IPS-NIHi7 (cell line): ENCODE data around the gene PCSK6.

Source experiments
- DNase-seq: peaks from one replicate; pipeline ENCODE4 v3.0.0; 2012; ENCODE audit warnings: mixed read lengths; ENCODE audit errors: extremely low spot score

PCSK6 gene

DNA sequence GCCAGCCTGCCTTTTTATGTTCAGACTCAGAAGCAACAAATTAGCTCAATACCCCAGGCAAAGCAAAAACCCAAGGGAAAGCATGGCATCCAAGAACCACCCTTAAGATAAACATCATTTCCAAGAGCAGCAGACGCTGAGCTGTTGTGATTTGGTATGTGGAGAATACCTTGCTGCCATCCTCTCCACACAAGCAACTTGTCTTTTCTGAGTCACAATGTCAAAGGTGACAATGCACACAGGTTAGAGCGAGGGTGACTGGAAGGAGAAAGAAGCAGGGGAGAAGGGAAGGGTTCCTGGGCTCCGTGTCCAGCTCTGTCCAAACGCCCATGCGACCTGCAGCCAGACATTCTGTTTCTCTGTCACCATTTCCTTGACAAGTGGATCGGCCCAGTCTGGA, 6.0 kb downstream of the PCSK6 start:
- no peak for DNase-seq

GRCh38 chr15:101482526-101483371, 6.8 kb downstream of the PCSK6 start:
- no peak for DNase-seq

DNA sequence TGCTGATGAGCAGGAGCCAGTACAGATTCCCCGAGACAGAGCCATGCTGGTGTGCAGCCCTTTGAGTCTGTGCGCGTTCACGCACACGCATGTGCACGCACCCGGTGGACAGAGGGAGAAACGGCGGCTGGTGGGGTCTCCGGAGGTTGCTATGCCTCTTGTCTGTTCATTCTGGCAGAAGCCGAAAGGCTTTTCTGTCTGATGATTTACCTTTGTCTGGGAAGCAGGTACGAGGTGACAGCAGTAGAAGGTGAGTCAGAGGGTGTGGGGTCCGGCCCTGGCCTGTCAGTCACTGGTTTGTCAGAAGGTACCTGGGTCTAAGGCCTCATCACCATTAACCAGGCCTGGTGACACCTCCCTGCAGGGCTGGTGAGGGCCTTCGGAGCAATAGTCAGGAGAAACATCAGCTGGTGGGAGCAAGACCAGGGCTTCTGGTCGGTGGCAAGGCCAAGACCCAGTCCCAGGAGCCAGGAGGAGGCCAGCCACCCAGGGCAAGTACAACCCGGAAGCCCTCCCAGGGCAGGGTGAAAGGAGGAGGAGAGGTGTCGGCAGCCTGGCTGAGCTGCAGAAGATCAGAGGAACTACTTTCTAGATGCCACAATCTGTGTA, 7.5 kb downstream of the PCSK6 start:
- DNase-seq: no peak

DNA sequence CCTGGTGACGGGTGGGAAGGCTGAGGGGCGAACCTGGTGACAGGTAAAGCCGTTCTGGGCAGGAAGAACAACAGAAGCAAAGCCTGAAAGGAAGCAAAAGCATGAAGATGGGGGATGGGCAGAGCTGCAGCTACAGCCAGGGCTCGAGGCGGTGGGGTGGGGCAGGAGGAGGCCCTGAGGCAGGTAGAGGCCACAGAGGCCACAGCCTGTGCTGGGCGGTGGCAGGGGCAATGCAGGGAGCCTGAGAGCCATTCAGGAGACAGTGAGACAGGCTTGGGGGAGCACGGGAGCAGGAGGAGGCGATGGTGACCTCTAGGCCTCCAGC, 8.2 kb downstream of the PCSK6 start:
- DNase-seq: no peak

- DNase-seq: no peak
Measured at GRCh38 chr15:101480613-101481380, 8.7 kb downstream of the PCSK6 start.

GRCh38 chr15:101479851-101480612, 9.5 kb downstream of the PCSK6 start:
- DNase-seq: no peak

DNA sequence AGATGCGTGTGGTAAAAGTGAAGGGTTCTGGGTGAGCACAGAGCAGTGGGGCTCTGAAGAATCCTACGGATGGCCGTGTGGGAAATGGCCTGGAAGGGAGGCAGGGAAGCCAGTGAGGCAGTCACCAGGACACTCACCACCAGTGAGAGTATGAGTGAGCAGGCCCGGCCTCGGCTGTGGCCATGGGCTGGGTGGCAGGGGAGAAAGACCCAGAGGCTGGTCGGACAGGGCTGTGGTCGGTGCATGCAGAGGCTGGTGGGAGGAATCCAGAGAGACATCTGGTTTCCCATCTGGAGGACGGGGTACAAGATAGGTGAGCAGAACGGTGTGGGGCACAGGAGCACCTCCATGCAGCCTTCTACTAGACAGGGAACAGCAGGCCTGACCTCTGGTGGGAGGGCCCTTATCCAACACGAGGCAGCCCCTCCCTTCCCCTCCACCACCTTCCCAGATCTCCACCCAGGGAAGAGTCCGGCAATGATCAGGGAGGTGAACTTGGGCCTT, 10.1 kb downstream of the PCSK6 start:
- no peak for DNase-seq

DNA sequence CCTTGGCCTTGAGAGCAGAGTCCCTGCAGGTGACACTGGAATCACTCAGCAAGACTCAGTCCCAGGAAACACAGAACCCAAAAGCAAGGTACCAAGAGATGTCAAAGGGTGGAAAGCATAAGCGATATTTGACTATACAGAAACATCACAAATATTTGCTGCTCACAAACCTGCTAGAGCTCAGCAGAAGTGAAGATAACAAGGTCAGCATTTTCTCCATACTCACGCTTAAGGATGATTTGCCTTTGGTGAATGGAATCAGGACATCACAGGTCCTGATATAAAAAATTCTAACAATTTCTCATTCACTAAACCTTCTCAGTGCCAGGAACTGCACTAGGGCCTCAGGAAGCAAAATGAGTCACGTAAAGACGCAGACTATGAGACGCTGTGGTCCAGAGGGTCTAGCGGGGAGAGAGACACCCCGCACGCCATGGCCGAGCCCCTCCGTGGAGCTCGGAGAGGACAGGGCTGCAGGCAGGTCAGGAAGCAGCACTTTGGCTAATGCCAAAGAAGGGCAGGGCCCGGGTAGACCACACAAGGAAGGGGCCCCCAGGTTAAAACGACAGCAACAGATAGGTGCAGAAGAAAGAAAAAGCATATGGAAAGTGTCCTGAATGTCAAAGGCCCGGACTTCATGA, 10.7 kb downstream of the PCSK6 start:
- no peak for DNase-seq

GRCh38 chr15:101477851-101478362, 11.6 kb downstream of the PCSK6 start:
- peak; percentile 38 for DNase-seq

- no peak for DNase-seq
Measured at GRCh38 chr15:101476756-101477155, 12.8 kb downstream of the PCSK6 start.

GRCh38 chr15:101474983-101475382, 14.5 kb downstream of the PCSK6 start:
- no peak for DNase-seq

- DNase-seq: no peak
Measured at GRCh38 chr15:101474233-101474632, 15.3 kb downstream of the PCSK6 start.

DNA sequence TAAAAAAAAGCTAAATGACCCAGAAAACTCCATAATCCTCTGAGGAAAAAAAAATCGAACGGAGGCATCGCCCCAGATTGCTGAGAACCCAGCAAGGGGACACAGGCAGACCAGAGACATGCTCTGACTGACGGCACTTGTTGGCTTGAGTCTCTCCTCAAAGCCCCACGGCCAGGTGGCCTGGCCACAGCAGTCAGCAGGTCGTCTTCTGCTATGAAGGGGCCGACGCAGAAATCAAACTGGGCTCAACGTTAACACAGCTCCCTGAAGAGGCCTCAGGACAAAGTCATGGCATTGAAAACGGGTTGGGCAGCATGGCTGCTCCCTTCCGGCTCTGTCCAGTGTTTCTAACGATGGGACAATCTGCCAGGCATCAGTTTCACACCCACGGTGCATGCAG, 17.5 kb downstream of the PCSK6 start:
- DNase-seq: no peak

GRCh38 chr15:101470548-101471239, 18.8 kb downstream of the PCSK6 start:
- peak; percentile 42 for DNase-seq

DNA sequence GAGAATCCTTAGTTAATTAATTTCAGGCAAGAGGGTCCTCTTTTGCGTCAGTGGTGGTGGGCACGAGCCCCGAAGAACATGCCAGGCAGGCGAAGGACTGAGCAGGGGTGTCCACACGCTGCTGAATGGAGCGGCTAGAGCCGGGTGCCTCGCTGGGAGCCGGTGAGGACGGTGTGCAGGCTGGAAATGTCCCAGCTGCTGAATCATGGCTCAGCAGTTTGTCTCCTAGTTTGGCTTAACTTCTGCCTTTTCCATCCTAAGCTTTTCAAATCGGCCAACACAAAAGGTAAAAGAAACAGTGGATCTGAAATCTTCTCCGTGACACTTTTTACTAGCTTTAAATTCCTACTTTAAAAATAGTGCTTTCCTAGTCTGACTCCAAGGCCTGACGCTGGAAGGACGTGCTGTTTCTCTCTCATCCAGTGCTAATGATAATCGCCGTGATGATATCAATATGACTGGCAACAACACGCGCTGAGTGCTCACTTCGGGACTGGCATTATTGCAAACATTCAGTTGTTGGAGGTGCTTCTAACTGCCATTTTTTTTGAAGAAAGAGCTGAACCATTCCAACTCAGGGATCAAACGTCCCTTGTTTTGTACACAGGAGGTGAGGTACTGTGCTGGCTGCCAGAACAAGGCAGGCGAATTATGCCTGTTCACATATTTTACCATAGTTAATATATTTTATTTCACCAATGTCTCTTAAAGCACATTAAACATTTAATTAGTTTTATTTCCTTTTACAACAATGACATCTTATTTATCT, 19.8 kb downstream of the PCSK6 start:
- DNase-seq: no peak

GRCh38 chr15:101466188-101466587, 23.3 kb downstream of the PCSK6 start:
- no peak for DNase-seq

GRCh38 chr15:101464999-101465669, 24.4 kb downstream of the PCSK6 start:
- no peak for DNase-seq

DNA sequence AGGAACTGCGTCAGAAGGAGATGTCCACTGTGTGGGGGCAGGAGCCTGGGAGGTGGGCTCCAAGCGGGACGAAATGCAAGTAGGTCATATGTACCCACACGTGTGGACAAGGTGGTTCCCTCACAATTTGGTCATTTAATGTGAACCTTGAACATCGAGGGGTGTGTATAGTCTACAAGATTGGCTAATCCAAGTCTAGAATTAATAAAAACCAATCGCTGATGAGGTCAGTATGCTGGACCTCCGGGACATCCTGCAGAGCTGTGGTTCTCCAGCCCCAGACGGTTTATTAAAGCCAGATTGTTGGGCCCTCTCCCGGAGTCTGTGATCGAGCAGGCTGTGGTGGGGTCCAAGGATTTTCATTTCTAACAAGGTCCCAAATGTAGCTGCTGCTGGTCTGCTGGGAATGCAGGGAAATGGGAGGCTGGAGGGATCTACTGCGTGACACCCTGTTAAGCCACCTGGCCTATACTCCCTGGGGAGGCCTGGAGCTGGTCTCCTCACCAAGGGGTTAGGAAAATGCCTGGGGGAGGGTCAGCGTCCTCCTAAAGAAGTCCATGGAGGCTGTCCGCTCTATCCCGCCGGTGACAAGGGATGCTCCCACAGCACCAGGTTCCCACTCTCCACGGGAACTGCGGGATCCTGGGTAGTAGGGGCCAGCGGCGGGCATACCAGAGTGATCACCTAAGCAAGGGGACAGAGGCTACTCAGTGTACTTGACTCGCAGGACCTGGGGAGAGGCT, 25.1 kb downstream of the PCSK6 start:
- no peak for DNase-seq
